Activated CD4-positive, alpha-beta T cell treated with anti-CD3 and anti-CD28 coated beads, Interleukin-2, amount 50 U/mL, for 4 hours (primary cell): Measurements from ENCODE around the gene MEIS3.
A peak's percentile ranks its signal among the peaks of the same experiment; 100 is the strongest.

ENCODE experiments used
- DNase-seq, 2 experiments: peaks; one replicate each; pipeline ENCODE4 v3.0.0-alpha.2; 2020

Gene MEIS3

GRCh38 chr19:47419030-47419783 lies at the start of gene MEIS3:
MEIS3 (minus strand) TSS chr19:47419527; CDS start chr19:47419081, 446 bp downstream.
- no peak for DNase-seq

- DNase-seq, result no peak
Observed at GRCh38 chr19:47467914-47468313, 48.6 kb upstream of the MEIS3 start.

GRCh38 chr19:47465957-47466356 lies 46.6 kb upstream of the MEIS3 start:
- DNase-seq, result no peak

GRCh38 chr19:47464675-47465419 lies 45.5 kb upstream of the MEIS3 start:
- DNase-seq, result no peak

GRCh38 chr19:47461876-47462275 lies 42.5 kb upstream of the MEIS3 start:
- no peak for DNase-seq

- DNase-seq, result no peak
Observed at GRCh38 chr19:47459477-47459876, 40.1 kb upstream of the MEIS3 start.

- DNase-seq, result no peak
Observed at GRCh38 chr19:47458672-47459071, 39.3 kb upstream of the MEIS3 start.

GRCh38 chr19:47456721-47457474 lies 37.6 kb upstream of the MEIS3 start:
- DNase-seq, result no peak

- no peak for DNase-seq
Observed at GRCh38 chr19:47450478-47450877, 31.2 kb upstream of the MEIS3 start.

- DNase-seq, result no peak
Observed at GRCh38 chr19:47448360-47448727, 29.0 kb upstream of the MEIS3 start.

GRCh38 chr19:47447470-47448359 lies 28.4 kb upstream of the MEIS3 start:
- DNase-seq, result peak; percentile 19 to 38

- no peak for DNase-seq
Observed at GRCh38 chr19:47446534-47447469, 27.5 kb upstream of the MEIS3 start.

GRCh38 chr19:47445937-47446402 lies 26.6 kb upstream of the MEIS3 start:
- peak; percentile 81 to 86 for DNase-seq

GRCh38 chr19:47445527-47445926 lies 26.2 kb upstream of the MEIS3 start:
- no peak for DNase-seq

- DNase-seq, result peak in 1 of 2 experiments; percentile 23
Observed at GRCh38 chr19:47444388-47444821, 25.1 kb upstream of the MEIS3 start.

- DNase-seq, result no peak
Observed at GRCh38 chr19:47443331-47443730, 24.0 kb upstream of the MEIS3 start.

- DNase-seq, result no peak
Observed at GRCh38 chr19:47438793-47439220, 19.5 kb upstream of the MEIS3 start.

- DNase-seq, result no peak
Observed at GRCh38 chr19:47437500-47437899, 18.2 kb upstream of the MEIS3 start.

GRCh38 chr19:47436712-47437401 lies 17.5 kb upstream of the MEIS3 start:
- peak; percentile 84 for DNase-seq

- no peak for DNase-seq
Observed at GRCh38 chr19:47435883-47436417, 16.6 kb upstream of the MEIS3 start.
